Heart right ventricle (tissue), 16 donors: ENCODE measurements around the gene PSEN2. TPM values are rescaled to one million over a fixed set of nuclear protein-coding genes. Genes with fewer than 3 reads are reported as not detected.

Experiments
- ATAC-seq, 8 donors: fragments of 200-7000 bp; cut with Tn5 transposase; one replicate each; pipeline ENCODE4 v1.9.1; 2020; ENCODE audit warnings: mild to moderate bottlenecking in 8 of 8, moderate library complexity in 8 of 8, moderate number of reproducible peaks in 1 of 8
- DNase-seq, 2 donors: peaks; one replicate each; pipeline ENCODE4 v3.0.0-alpha.2; 2020
- H3K27ac ChIP-seq, 10 donors: fragments of 200-600 bp; sonication (generic) in 2 of 10; one replicate each; pipeline versions ENCODE4 v1.5.0 to v1.8.0; 2020 to 2022; ENCODE audit warnings: mild to moderate bottlenecking in 3 of 10
- H3K27me3 ChIP-seq, 7 donors: fragments of 200-600 bp; one replicate each; pipeline ENCODE4 v1.8.0; 2021 to 2022; ENCODE audit warnings: mild to moderate bottlenecking in 2 of 7
- H3K36me3 ChIP-seq, 9 donors: fragments of 200-600 bp; sonication (generic) in 1 of 9; one replicate each; pipeline versions ENCODE4 v1.5.0 to v1.8.0; 2020 to 2022; ENCODE audit warnings: mild to moderate bottlenecking in 2 of 9
- H3K4me1 ChIP-seq, 9 donors: fragments of 200-600 bp; sonication (generic) in 1 of 9; one replicate each; pipeline versions ENCODE4 v1.5.0 to v1.8.0; 2020 to 2022; ENCODE audit warnings: mild to moderate bottlenecking in 4 of 9
- H3K4me3 ChIP-seq, 10 donors: fragments of 200-600 bp; sonication (generic) in 2 of 10; one replicate each; pipeline versions ENCODE4 v1.5.0 to v1.8.0; 2020 to 2022; ENCODE audit warnings: mild to moderate bottlenecking in 7 of 10, moderate library complexity in 2 of 10
- H3K9me3 ChIP-seq, 11 donors: fragments of 200-600 bp in 10 of 11; sonication (generic) in 2 of 11; one replicate each; pipeline versions ENCODE4 v1.5.0 to v1.8.0; 2013 to 2022; ENCODE audit warnings: mild to moderate bottlenecking in 2 of 11, control low read depth in 1 of 11, moderate library complexity in 1 of 11
- CTCF ChIP-seq, 9 donors: fragments of 200-600 bp; sonication (generic) in 2 of 9; IDR thresholded peaks; one replicate each; pipeline versions ENCODE4 v1.5.0 to v1.8.0; 2021 to 2022; ENCODE audit warnings: antibody characterized with exemption in 9 of 9, mild to moderate bottlenecking in 5 of 9, moderate library complexity in 1 of 9
- WGBS, 2 donors: extraction: QIAGEN DNeasy Blood & Tissue Kit; methylation state at CpG; one replicate each; pipeline ENCODE4 v1.1.7; 2013; ENCODE audit warnings: inconsistent platforms in 1 of 2; 5-methylcytosine and 5-hydroxymethylcytosine counted together
- intact Hi-C, 10 donors: fragments of 100-400 bp; cut with DNase I; formaldehyde crosslinking; loops; one replicate each; pipeline versions ENCODE4 v1.11.1 to v1.14.2; 2022
- polyA plus RNA-seq, 2 donors: library from polyadenylated mRNA; stranded (reverse); fragments of 200-250 nt; gene quantifications; one replicate each; pipeline ENCODE4 v1.2.3, GENCODE V29; 2013
- total RNA-seq, 10 donors: library from RNA; stranded (reverse); fragmentation: NEBNext Ultra II Directional in 3 of 10; extraction: Animal tissue kit (Norgen Biotek cat#: 25700) in 3 of 10; gene quantifications; one replicate each; pipeline versions ENCODE4 v1.2.1 to v1.2.4, GENCODE V29; 2021 to 2023
- donor health status: Arrhythmogenic right ventricular cardiomyopathy.
- donor health status: ischemic (EF 13 %, LVEDD 7.1; RV severe dilation, severe dysfunction).
- donor health status: healthy with polysubstance abuse.
- donor health status: DM: no; HTN: yes; CAD: no.
- donor health status: DM: no; HTN: no; CAD: no.
- donor health status: ischemic (EF 25% LVEDD 6.9; RV normal size, moderate dysfunction).
- donor health status: ischemic (EF 25% LVEDD 5.7; RV mildly dilated, moderate dysfunction).
- donor health status: healthy.
- donor health status: DM: yes; HTN: yes; CAD: no.
- donor health status: Ischemic cardiomyopathy.
- donor health status: ischemic (EF 35%, LVEDD 5.7; RV mildly dilated, moderate dysfunction).
- donor health status: nonischemic (EF 11% LVEDD 7.7; RV severe dilation, severe dysfunction).
- donor health status: DM: yes; HTN: yes; CAD: no.
- donor health status: PGD.
- donor health status: ischemic (EF 29% LVEDD 5.4; RV normal size, mild dysfunction).
- donor health status: nonischemic (EF 23%, LVEDD 6.1; RV moderate dilation, normal function).

PSEN2 gene
- total and polyA plus RNA-seq, 12 donors: 12.9 to 25.8 (median 19.2) TPM

GRCh38 chr1:226934483-226935237 is 64.2 kb downstream of the PSEN2 start:
- Histone ChIP-seq H3K4me1 (peaks cover 4 to 21% (median 11%) of the 10 kb centered on the region in 9 donors), H3K9me3 (peaks cover 0 to 29% (median 15%) of the 10 kb centered on the region in 11 donors), H3K27me3 (no peaks in the 10 kb centered on the region), H3K36me3 (peaks cover 0 to 8% (median 0%) of the 10 kb centered on the region in 9 donors), H3K4me3 (no peak overlapping the region), H3K27ac (no peak overlapping the region)
- no peak for DNase-seq
- 64 to 96% methylated on average over 3 of the region's 3 CpGs for WGBS, 2 donors
- intact Hi-C loops: no loop called here
- ATAC-seq: no peak
- no peak for TF ChIP-seq CTCF (IDR thresholded peaks at IDR 0.05)

- H3K9me3 ChIP-seq: peaks cover 0 to 27% (median 15%) of the 10 kb centered on the region in 11 donors
- intact Hi-C loops: no loop called here
- ATAC-seq (no peak), DNase-seq (no peak)
- H3K27me3 ChIP-seq: no peaks in the 10 kb centered on the region
- no peak for TF ChIP-seq CTCF (IDR thresholded peaks at IDR 0.05)
- H3K36me3 ChIP-seq: peaks cover 0 to 8% (median 0%) of the 10 kb centered on the region in 9 donors
- H3K4me3 ChIP-seq: peak overlapping the region in 1 of 10 donors; percentile 85
- peak overlapping the region; percentile 91 to 99 (median 96) for H3K27ac ChIP-seq
- WGBS, 2 donors: 77% methylated on average over 10 of the region's 10 CpGs
- H3K4me1 ChIP-seq: peaks cover 8 to 49% (median 35%) of the 10 kb centered on the region in 9 donors
Observed at GRCh38 chr1:226937940-226938725, 67.7 kb downstream of the PSEN2 start.

GRCh38 chr1:226938903-226939437 is 68.6 kb downstream of the PSEN2 start:
- peaks cover 8 to 58% (median 44%) of the 10 kb centered on the region in 9 donors for H3K4me1 ChIP-seq
- peak overlapping the region; percentile 91 to 99 (median 96) for H3K27ac ChIP-seq
- ATAC-seq (peak in 2 of 8 donors; percentile 0 to 4), DNase-seq (no peak)
- intact Hi-C loops: loop anchor here in 1 of 10 donors (1.0 kb wide), 1 partner anchor 19 kb away; no protein-coding TSS in a partner anchor
- no peak for TF ChIP-seq CTCF (IDR thresholded peaks at IDR 0.05)
- H3K9me3 ChIP-seq: peaks cover 0 to 19% (median 13%) of the 10 kb centered on the region in 11 donors
- peak overlapping the region; percentile 50 to 96 (median 76) for H3K4me3 ChIP-seq
- 7 to 8% methylated on average over 12 of the region's 12 CpGs for WGBS, 2 donors
- no peaks in the 10 kb centered on the region for H3K27me3 ChIP-seq
- H3K36me3 ChIP-seq: peaks cover 0 to 2% (median 0%) of the 10 kb centered on the region in 9 donors
